ENCODE measurements around the gene CYP51A1.

Gene CYP51A1

DNA sequence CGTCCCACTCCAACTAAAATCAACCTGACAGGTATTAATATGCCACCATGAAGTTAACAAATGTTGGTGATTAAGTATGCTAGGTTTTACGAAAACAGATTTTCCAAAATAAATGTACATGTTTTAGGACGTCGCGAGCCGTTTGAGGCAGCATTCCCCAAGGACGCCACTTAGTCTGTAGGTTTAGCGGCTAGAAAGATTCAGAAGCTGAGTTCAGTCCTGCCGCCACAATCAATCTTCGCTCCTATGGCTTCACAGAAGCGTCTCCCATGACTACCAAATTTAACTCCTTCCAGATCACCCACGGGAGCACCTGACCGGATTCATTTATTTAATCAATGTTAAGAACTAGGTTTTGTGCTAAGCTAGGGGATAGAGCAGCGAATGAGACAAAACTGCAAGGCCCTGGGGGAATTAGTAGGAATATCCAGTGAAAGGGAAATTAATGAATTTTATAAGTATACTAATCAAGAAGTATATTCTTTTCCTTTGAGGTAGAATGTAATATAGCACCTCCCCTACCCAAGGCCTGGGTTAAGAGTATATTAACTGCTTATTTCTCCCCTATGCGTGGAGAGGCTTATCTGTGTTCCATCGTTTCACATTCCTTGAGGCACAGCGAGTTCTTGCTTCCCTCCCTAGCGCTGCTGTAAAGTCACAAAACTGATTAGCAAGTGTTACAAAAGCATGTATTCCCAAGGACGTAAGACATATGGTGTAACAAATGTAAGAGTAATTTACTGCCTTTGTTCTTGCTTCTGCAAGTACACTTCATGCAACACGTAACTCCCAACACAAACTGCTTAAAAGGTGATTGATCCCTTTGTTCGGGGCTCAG lies 994 bp upstream of the CYP51A1 start:
- no peak for TF ChIP-seq CTCF (IDR thresholded peaks at IDR 0.05; ENCODE audit: low read depth, low read length)
- peak overlapping the region; percentile 88 for H3K4me3 ChIP-seq (ENCODE audit: low read depth, low read length)

- peak; percentile 88 for TF ChIP-seq CTCF (IDR thresholded peaks at IDR 0.05; ENCODE audit: low read depth, low read length)
- H3K4me3 ChIP-seq (ENCODE audit: low read depth, low read length), result peak overlapping the region; percentile 88
Measured at GRCh38 chr7:92133737-92134270, 473 bp downstream of the CYP51A1 start.

DNA sequence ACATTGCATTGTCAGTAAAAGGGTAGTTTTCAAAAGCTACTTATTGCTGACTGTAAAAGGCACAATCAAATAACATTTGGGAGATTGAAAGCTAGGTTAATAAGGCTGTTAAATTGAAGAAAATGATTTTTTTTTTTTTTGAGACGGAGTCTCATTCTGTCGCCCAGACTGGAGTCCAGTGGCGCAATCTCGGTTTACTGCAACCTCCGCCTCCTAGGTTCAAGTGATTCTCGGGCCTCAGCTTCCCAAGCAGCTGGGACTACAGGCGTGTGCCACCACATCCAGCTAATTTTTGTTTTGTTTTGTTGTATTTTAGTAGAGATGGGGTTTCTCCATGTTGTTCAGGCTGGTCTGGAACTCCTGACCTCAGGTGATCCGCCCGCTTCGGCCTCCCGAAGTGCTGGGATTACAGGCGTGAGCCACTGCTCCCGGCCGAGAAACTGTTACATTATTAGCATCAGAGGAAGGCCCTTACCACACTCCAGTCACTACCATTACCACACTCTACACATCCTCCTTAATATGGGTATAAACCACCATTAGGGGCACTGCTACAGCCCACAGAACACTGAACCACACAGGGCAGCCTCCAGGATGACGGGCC lies 1.0 kb downstream of the CYP51A1 start:
- TF ChIP-seq CTCF (IDR thresholded peaks at IDR 0.05; ENCODE audit: low read depth, low read length), result no peak
- H3K4me3 ChIP-seq (ENCODE audit: low read depth, low read length), result peak overlapping the region; percentile 88

DNA sequence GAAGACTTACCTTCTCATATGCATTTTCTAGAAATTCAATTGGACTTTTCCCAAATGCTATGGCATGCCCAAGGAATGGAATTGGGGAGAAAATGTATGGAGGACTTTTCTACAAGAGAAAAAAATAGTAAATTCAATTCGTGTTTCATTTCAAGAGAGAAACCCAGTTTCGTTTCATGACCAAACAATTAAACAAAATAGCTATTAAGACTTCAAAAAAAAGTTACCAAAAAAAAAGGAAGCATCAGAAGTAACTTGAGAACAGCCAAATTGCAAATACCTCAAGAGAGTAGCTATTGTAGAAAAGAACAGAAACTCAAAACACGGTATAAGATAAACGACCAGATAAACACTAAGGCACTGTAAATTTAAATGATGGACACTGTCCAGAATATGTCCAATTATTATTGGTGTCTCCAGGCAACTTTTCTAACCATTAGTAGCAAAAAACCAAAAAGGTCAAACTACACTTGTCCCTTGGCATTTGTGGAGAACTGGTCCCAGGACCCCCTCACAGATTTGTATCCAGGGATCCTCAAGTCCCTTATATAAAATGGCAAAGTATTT lies 2.4 kb downstream of the CYP51A1 start:
- no peak for TF ChIP-seq CTCF (IDR thresholded peaks at IDR 0.05; ENCODE audit: low read depth, low read length)
- H3K4me3 ChIP-seq (ENCODE audit: low read depth, low read length), result no peak overlapping the region

DNA sequence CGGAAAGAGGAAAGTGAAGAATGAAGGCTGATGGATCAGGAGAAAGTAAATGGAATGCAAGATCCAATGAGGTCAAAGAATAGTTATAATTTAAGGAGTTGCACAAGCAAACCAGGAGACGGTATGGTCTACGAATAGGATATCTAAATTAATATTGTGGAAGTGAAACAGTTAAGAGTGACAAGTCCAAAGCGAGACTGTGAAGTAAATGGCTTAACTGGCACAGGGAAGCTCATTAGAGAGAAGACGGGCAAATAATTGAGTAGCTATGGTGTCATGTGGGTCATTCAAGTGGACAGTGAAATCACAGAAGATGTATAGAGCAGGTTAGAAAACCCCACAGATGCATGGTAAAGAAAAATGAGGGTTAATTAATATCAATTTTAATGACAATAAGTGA lies 3.2 kb downstream of the CYP51A1 start:
- H3K4me3 ChIP-seq (ENCODE audit: low read depth, low read length), result no peak overlapping the region
- TF ChIP-seq CTCF (IDR thresholded peaks at IDR 0.05; ENCODE audit: low read depth, low read length), result no peak

GRCh38 chr7:92121681-92122080 lies 12.6 kb downstream of the CYP51A1 start:
- no peak overlapping the region for H3K4me3 ChIP-seq (ENCODE audit: low read depth, low read length)
- TF ChIP-seq CTCF (IDR thresholded peaks at IDR 0.05; ENCODE audit: low read depth, low read length), result no peak
